GM23338 (cell line): ENCODE results near the gene SLC23A3. TPM values are rescaled to one million over a fixed set of nuclear protein-coding genes. Genes with fewer than 3 reads are reported as not detected.

ENCODE experiments used
- ATAC-seq: fragments of 200-7000 bp; cut with Tn5 transposase; 3 replicates; pipeline ENCODE4 v1.9.1; 2020
- DNase-seq: peaks from one replicate; pipeline ENCODE4 v3.0.0-alpha.2; 2015; ENCODE audit warnings: low spot score
- H2AFZ ChIP-seq: fragments of 200-600 bp; sonication (generic); 2 replicates; pipeline ENCODE4 v1.8.0; 2016; ENCODE audit warnings: antibody characterized with exemption, mild to moderate bottlenecking, moderate library complexity
- H3F3A ChIP-seq: fragments of 200-600 bp; sonication (generic); replicated peaks from 2 replicates; pipeline ENCODE4 v1.8.0; 2017; ENCODE audit warnings: antibody characterized with exemption, mixed run types, low read depth
- H3K27ac ChIP-seq: fragments of 200-600 bp; sonication (generic); 2 replicates; pipeline ENCODE4 v1.6.1; 2016; ENCODE audit warnings: low read depth
- H3K27me3 ChIP-seq: fragments of 200-600 bp; sonication (generic); 2 replicates; pipeline ENCODE4 v1.8.0; 2016; ENCODE audit warnings: mild to moderate bottlenecking, mixed run types, moderate library complexity; ENCODE audit not compliant: insufficient read depth
- H3K36me3 ChIP-seq: fragments of 200-600 bp; sonication (generic); 2 replicates; pipeline ENCODE4 v1.8.0; 2016; ENCODE audit warnings: mild to moderate bottlenecking; ENCODE audit not compliant: insufficient read depth
- H3K4me1 ChIP-seq: fragments of 200-600 bp; sonication (generic); 2 replicates; pipeline ENCODE4 v1.8.0; 2016; ENCODE audit warnings: mild to moderate bottlenecking, moderate library complexity; ENCODE audit not compliant: insufficient read depth
- H3K4me2 ChIP-seq: fragments of 200-600 bp; sonication (generic); 2 replicates; pipeline ENCODE4 v1.7.1; 2017; ENCODE audit warnings: mixed run types
- H3K4me3 ChIP-seq: fragments of 200-600 bp; sonication (generic); 2 replicates; pipeline ENCODE4 v1.6.1; 2016; ENCODE audit warnings: mixed run types
- H3K79me2 ChIP-seq: fragments of 200-600 bp; sonication (generic); replicated peaks from 2 replicates; pipeline ENCODE4 v1.8.0; 2017; ENCODE audit warnings: mild to moderate bottlenecking; ENCODE audit not compliant: insufficient read depth
- H3K9me2 ChIP-seq: fragments of 200-600 bp; sonication (generic); 2 replicates; pipeline ENCODE4 v1.8.0; 2017; ENCODE audit not compliant: insufficient read depth
- H4K20me1 ChIP-seq: fragments of 200-600 bp; sonication (generic); replicated peaks from 2 replicates; pipeline ENCODE4 v1.8.0; 2017; ENCODE audit warnings: mild to moderate bottlenecking; ENCODE audit not compliant: insufficient read depth
- H3K27ac Mint-ChIP-seq: 2 replicates; pipeline ENCODE4 v1.8.0; 2020; ENCODE audit warnings: inconsistent platforms, mild to moderate bottlenecking, moderate library complexity, mixed read lengths
- H3K27me3 Mint-ChIP-seq: 3 replicates; pipeline ENCODE4 v1.8.0; 2022; ENCODE audit warnings: low read depth, mild to moderate bottlenecking, moderate library complexity, mixed read lengths, inconsistent platforms; ENCODE audit not compliant: insufficient read depth, poor library complexity
- H3K36me3 Mint-ChIP-seq: 3 replicates; pipeline ENCODE4 v1.8.0; 2021; ENCODE audit warnings: low read depth, mild to moderate bottlenecking, inconsistent platforms, moderate library complexity, mixed read lengths
- H3K4me1 Mint-ChIP-seq: 3 replicates; pipeline ENCODE4 v1.8.0; 2020; ENCODE audit warnings: mild to moderate bottlenecking, inconsistent platforms, mixed read lengths
- H3K4me3 Mint-ChIP-seq: 3 replicates; pipeline ENCODE4 v1.8.0; 2021; ENCODE audit warnings: moderate library complexity, mild to moderate bottlenecking, inconsistent platforms, mixed read lengths
- H3K9me3 Mint-ChIP-seq: 3 replicates; pipeline ENCODE4 v1.8.0; 2020; ENCODE audit warnings: moderate library complexity, mild to moderate bottlenecking, inconsistent platforms, mixed read lengths
- CREB1 ChIP-seq: fragments of 250-450 bp; sonication (Bioruptor Pico); IDR thresholded peaks from 2 replicates; pipeline ENCODE4 v1.5.0; 2020; ENCODE audit warnings: low read depth, mild to moderate bottlenecking, moderate library complexity
- ETS1 ChIP-seq: IDR thresholded peaks from 2 replicates; pipeline ENCODE4 v1.6.1; 2016; ENCODE audit warnings: antibody characterized with exemption
- EZH2 ChIP-seq: fragments of 200-600 bp; sonication (generic); IDR thresholded peaks from one replicate; pipeline ENCODE4 v1.8.0; 2017; ENCODE audit warnings: antibody characterized with exemption, mild to moderate bottlenecking, low read depth; ENCODE audit not compliant: unreplicated experiment
- EZH2phosphoT487 ChIP-seq: fragments of 200-600 bp; sonication (generic); IDR thresholded peaks from one replicate; pipeline ENCODE4 v1.8.1; 2018; ENCODE audit warnings: antibody characterized with exemption; ENCODE audit not compliant: unreplicated experiment
- JUNB ChIP-seq: IDR thresholded peaks from one replicate; pipeline ENCODE4 v1.6.1; 2016; ENCODE audit warnings: antibody characterized with exemption; ENCODE audit not compliant: unreplicated experiment
- NANOG ChIP-seq: IDR thresholded peaks from 2 replicates; pipeline ENCODE4 v1.6.1; 2016; ENCODE audit warnings: antibody characterized with exemption, borderline replicate concordance
- POLR2AphosphoS5 ChIP-seq: IDR thresholded peaks from 2 replicates; pipeline ENCODE4 v1.6.1; 2016; ENCODE audit warnings: antibody characterized with exemption, low read depth
- STAT1 ChIP-seq: IDR thresholded peaks from one replicate; pipeline ENCODE4 v1.6.1; 2016; ENCODE audit warnings: antibody characterized with exemption; ENCODE audit not compliant: unreplicated experiment
- ZNF114 ChIP-seq: fragments of 250-450 bp; sonication (Bioruptor Pico); IDR thresholded peaks from 2 replicates; pipeline ENCODE4 v1.5.0; 2020; ENCODE audit warnings: mild to moderate bottlenecking, moderate library complexity
- ZNF331 ChIP-seq: fragments of 250-450 bp; sonication (Bioruptor Pico); IDR thresholded peaks from 2 replicates; pipeline ENCODE4 v1.5.0; 2020; ENCODE audit warnings: low read depth, mild to moderate bottlenecking, moderate library complexity
- ZNF462 ChIP-seq: fragments of 250-450 bp; sonication (Bioruptor Pico); IDR thresholded peaks from 2 replicates; pipeline ENCODE4 v1.5.0; 2020; ENCODE audit warnings: mild to moderate bottlenecking, moderate library complexity
- polyA plus RNA-seq: library from polyadenylated mRNA; unstranded; fragments of >200 nt; fragmentation: Nextera tagmentation; extraction: Ambion mirVana; gene quantifications from 2 replicates; pipeline ENCODE4 v1.2.1, GENCODE V29; 2016
- total RNA-seq: library from RNA; depleted of rRNA; stranded (reverse); fragments of >200 nt; shearing (Covaris generic); gene quantifications from 2 replicates; pipeline ENCODE4 v1.2.3, GENCODE V29; 2014
- TF ChIP-seq, protein P1 (sequence below), 2 experiments: fragments of 200-600 bp in 1 of 2; sonication (generic) in 1 of 2; conservative IDR thresholded peaks; 2 replicates each; pipeline versions ENCODE4 v1.5.1 to v1.6.1; 2016 to 2017; ENCODE audit warnings: antibody characterized with exemption in 2 of 2, low read depth in 2 of 2, mild to moderate bottlenecking in 2 of 2, moderate library complexity in 1 of 2
- TF ChIP-seq, protein P2 (sequence below): IDR thresholded peaks from one replicate; pipeline ENCODE4 v1.6.1; 2018; ENCODE audit warnings: antibody characterized with exemption; ENCODE audit not compliant: unreplicated experiment

The SLC23A3 gene
- total and polyA plus RNA-seq, 2 experiments from 2014 or later = 0.10 to 0.73 TPM

- ATAC-seq (no peak), DNase-seq (no peak)
- Mint-ChIP-seq H3K4me1 (peaks cover 21% of the 10 kb centered on the region), H3K27ac (no peak overlapping the region), H3K4me3 (no peak overlapping the region), H3K27me3 (peaks cover 16% of the 10 kb centered on the region), H3K9me3 (no peaks in the 10 kb centered on the region), H3K36me3 (peaks cover 60% of the 10 kb centered on the region)
- Histone ChIP-seq H3K27me3 (no peaks in the 10 kb centered on the region), H4K20me1 (no peaks in the 10 kb centered on the region), H3K36me3 (no peaks in the 10 kb centered on the region; the same call in 1 of the 2 replicates), H3K4me1 (peaks cover 17% of the 10 kb centered on the region), H3K27ac (no peak overlapping the region), H3K79me2 (no peaks in the 10 kb centered on the region), H2AFZ (no peak overlapping the region), H3K4me2 (no peak overlapping the region), H3K4me3 (no peak overlapping the region), H3K9me2 (no peaks in the 10 kb centered on the region), H3F3A (peaks cover 7% of the 10 kb centered on the region; the same call in 1 of the 2 replicates)
- TF ChIP-seq, protein P1, sequence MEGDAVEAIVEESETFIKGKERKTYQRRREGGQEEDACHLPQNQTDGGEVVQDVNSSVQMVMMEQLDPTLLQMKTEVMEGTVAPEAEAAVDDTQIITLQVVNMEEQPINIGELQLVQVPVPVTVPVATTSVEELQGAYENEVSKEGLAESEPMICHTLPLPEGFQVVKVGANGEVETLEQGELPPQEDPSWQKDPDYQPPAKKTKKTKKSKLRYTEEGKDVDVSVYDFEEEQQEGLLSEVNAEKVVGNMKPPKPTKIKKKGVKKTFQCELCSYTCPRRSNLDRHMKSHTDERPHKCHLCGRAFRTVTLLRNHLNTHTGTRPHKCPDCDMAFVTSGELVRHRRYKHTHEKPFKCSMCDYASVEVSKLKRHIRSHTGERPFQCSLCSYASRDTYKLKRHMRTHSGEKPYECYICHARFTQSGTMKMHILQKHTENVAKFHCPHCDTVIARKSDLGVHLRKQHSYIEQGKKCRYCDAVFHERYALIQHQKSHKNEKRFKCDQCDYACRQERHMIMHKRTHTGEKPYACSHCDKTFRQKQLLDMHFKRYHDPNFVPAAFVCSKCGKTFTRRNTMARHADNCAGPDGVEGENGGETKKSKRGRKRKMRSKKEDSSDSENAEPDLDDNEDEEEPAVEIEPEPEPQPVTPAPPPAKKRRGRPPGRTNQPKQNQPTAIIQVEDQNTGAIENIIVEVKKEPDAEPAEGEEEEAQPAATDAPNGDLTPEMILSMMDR (conservative IDR thresholded peaks at IDR 0.05; ENCODE audit: low read depth in 2 of 2) = no peak
- TF ChIP-seq POLR2AphosphoS5 (no peak), JUNB (no peak), EZH2phosphoT487 (no peak), STAT1 (no peak), ETS1 (no peak), ZNF462 (no peak), EZH2 (no peak), ZNF331 (no peak), NANOG (no peak), ZNF114 (CRISPR knock-in tag) (no peak), CREB1 (no peak)
- TF ChIP-seq, protein P2, sequence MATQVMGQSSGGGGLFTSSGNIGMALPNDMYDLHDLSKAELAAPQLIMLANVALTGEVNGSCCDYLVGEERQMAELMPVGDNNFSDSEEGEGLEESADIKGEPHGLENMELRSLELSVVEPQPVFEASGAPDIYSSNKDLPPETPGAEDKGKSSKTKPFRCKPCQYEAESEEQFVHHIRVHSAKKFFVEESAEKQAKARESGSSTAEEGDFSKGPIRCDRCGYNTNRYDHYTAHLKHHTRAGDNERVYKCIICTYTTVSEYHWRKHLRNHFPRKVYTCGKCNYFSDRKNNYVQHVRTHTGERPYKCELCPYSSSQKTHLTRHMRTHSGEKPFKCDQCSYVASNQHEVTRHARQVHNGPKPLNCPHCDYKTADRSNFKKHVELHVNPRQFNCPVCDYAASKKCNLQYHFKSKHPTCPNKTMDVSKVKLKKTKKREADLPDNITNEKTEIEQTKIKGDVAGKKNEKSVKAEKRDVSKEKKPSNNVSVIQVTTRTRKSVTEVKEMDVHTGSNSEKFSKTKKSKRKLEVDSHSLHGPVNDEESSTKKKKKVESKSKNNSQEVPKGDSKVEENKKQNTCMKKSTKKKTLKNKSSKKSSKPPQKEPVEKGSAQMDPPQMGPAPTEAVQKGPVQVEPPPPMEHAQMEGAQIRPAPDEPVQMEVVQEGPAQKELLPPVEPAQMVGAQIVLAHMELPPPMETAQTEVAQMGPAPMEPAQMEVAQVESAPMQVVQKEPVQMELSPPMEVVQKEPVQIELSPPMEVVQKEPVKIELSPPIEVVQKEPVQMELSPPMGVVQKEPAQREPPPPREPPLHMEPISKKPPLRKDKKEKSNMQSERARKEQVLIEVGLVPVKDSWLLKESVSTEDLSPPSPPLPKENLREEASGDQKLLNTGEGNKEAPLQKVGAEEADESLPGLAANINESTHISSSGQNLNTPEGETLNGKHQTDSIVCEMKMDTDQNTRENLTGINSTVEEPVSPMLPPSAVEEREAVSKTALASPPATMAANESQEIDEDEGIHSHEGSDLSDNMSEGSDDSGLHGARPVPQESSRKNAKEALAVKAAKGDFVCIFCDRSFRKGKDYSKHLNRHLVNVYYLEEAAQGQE = no peak
Observed at GRCh38 chr2:219214786-219215185, 45.0 kb upstream of the SLC23A3 start.
